NCI-H2107 treated with DMSO at 0.1 percent for 48 hours (cell line): ENCODE data around the gene CYP26C1.

Source experiments
- DNase-seq: peaks from one replicate; lab custom pipeline; 2025; ENCODE audit not compliant: unreplicated experiment; lab: John Stamatoyannopoulos, UW

The CYP26C1 gene

GRCh38 chr10:93059975-93060886 lies at the start of gene CYP26C1:
CYP26C1 (plus strand) TSS chr10:93060798; CDS start chr10:93061264, 466 bp downstream.
- DNase-seq, result no peak

GRCh38 chr10:93015722-93016121 lies 44.9 kb upstream of the CYP26C1 start:
- DNase-seq, result no peak

- no peak for DNase-seq
Observed at GRCh38 chr10:93023013-93023650, 37.5 kb upstream of the CYP26C1 start.

GRCh38 chr10:93026072-93026471 lies 34.5 kb upstream of the CYP26C1 start:
- no peak for DNase-seq

GRCh38 chr10:93027508-93027907 lies 33.1 kb upstream of the CYP26C1 start:
- no peak for DNase-seq

GRCh38 chr10:93028883-93029282 lies 31.7 kb upstream of the CYP26C1 start:
- DNase-seq, result no peak

GRCh38 chr10:93030409-93030808 lies 30.2 kb upstream of the CYP26C1 start:
- no peak for DNase-seq

GRCh38 chr10:93032105-93032808 lies 28.3 kb upstream of the CYP26C1 start:
- no peak for DNase-seq

GRCh38 chr10:93032809-93033137 lies 27.8 kb upstream of the CYP26C1 start:
- no peak for DNase-seq

- no peak for DNase-seq
Observed at GRCh38 chr10:93034426-93034825, 26.2 kb upstream of the CYP26C1 start.

GRCh38 chr10:93039110-93039509 lies 21.5 kb upstream of the CYP26C1 start:
- DNase-seq, result no peak

- DNase-seq, result no peak
Observed at GRCh38 chr10:93039721-93040120, 20.9 kb upstream of the CYP26C1 start.

- DNase-seq, result no peak
Observed at GRCh38 chr10:93054486-93054885, 6.1 kb upstream of the CYP26C1 start.

- no peak for DNase-seq
Observed at GRCh38 chr10:93058139-93058538, 2.5 kb upstream of the CYP26C1 start.

- no peak for DNase-seq
Observed at GRCh38 chr10:93060887-93061593, 442 bp downstream of the CYP26C1 start.

GRCh38 chr10:93061594-93062513 lies 1.3 kb downstream of the CYP26C1 start:
- no peak for DNase-seq

GRCh38 chr10:93062514-93063143 lies 2.0 kb downstream of the CYP26C1 start:
- DNase-seq, result no peak

GRCh38 chr10:93063144-93063976 lies 2.8 kb downstream of the CYP26C1 start:
- no peak for DNase-seq
